Esophagus squamous epithelium (tissue), 4 donors: Measurements from ENCODE around the gene SHLD1.

Experiments used
- CTCF ChIP-seq, 6 experiments: fragments of 450-650 bp in 4 of 6; fragments of 200-600 bp in 2 of 6; sonication (generic) in 2 of 6; IDR thresholded peaks; one replicate each; pipeline ENCODE4 v1.5.1; 2016 to 2019; ENCODE audit warnings: antibody characterized with exemption in 6 of 6, mild to moderate bottlenecking in 4 of 6, moderate library complexity in 4 of 6
- POLR2A ChIP-seq, 4 donors: fragments of 450-650 bp; IDR thresholded peaks; one replicate each; pipeline ENCODE4 v1.6.1; 2017; ENCODE audit warnings: antibody characterized with exemption in 4 of 4, mild to moderate bottlenecking in 4 of 4, moderate library complexity in 3 of 4

DNA sequence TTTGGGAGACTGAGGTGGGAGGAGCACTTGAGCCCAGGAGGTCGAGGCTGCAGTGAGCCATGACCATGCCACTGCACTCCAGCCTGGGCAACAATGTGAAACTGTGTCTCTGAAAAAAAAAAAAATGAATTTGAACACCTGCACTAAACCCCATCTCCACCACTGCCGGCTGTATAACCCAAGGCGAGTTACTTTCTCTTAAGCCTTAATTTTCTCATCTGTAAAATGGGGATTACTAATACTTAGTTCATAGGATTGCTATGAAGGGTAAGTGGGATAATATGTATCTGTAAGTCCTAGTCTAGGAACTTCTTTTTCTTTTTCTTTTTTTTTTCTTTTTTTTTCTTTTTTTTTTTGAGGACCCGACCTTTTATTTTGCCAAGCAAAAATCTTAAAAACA lies 61.5 kb downstream of the SHLD1 start:
- no peak for TF ChIP-seq POLR2A (IDR thresholded peaks at IDR 0.05)
- no peak for TF ChIP-seq CTCF (IDR thresholded peaks at IDR 0.05)
